ENCODE data around the gene DNAAF5. TPM values are rescaled to one million over a fixed set of nuclear protein-coding genes. Genes with fewer than 3 reads are reported as not detected.

Gene DNAAF5
- total and polyA plus RNA-seq, 9 of the 15 experiments (the other 6 are each of a cell fraction or from before 2014, with no cell fraction given) = 3.1 to 69.7 (median 19.1) TPM

- FAIRE-seq = no peak
- DNase-seq (ENCODE audit: extremely low read depth in 1 of 4, low spot score in 3 of 4) = no peak
- no TSS peak for BruUV-seq (replicated peaks)
- intact Hi-C loops (cut with micrococcal nuclease) (no loop called here), in situ Hi-C loops (cut with MboI) (no loop called here)
- Histone ChIP-seq H3K79me2 (ENCODE audit: control insufficient read depth, insufficient read depth, low read length) (no peaks in the 10 kb centered on the region), H3K36me3 (ENCODE audit: control insufficient read depth, insufficient read depth, low read length) (peaks cover 16% of the 10 kb centered on the region; the same call in 2 of the 3 replicates), H3K9ac (ENCODE audit: insufficient read depth in 1 of 2, low read depth in 2 of 2, low read length in 2 of 2) (no peak overlapping the region), H3K9me3 (replicated peaks; ENCODE audit: control insufficient read depth, insufficient read depth, low read depth, low read length) (peaks cover 2% of the 10 kb centered on the region; the same call in 1 of the 2 replicates), H3K9me1 (ENCODE audit: control insufficient read depth, insufficient read depth, low read length) (no peaks in the 10 kb centered on the region), H3K4me2 (ENCODE audit: insufficient read depth, low read length) (no peak overlapping the region), H3K4me3 (no peak overlapping the region), H3K27ac (ENCODE audit: extremely low read depth, low read depth, low read length) (no peak overlapping the region), H4K20me1 (replicated peaks; ENCODE audit: control insufficient read depth, insufficient read depth, low read length) (no peaks in the 10 kb centered on the region), H2AFZ (ENCODE audit: low read depth, low read length) (no peak overlapping the region), H3K4me1 (replicated peaks in 1 of 2; ENCODE audit: control insufficient read depth in 2 of 2, insufficient read depth in 2 of 2, low read length in 2 of 2) (peaks cover 0 to 9% of the 10 kb centered on the region in 2 experiments; a peak in 1 of 5 replicates), H3K27me3 (ENCODE audit: control insufficient read depth in 2 of 2, insufficient read depth in 2 of 2, low read length in 2 of 2) (no peaks in the 10 kb centered on the region)
- no peak for ATAC-seq
- ChIA-PET CTCF (ENCODE audit: low intra/inter-chr PET ratio) (no interaction called here), POLR2A (no interaction called here)
- 100% methylated on average over 1 of the region's 9 CpGs for WGBS (ENCODE audit: insufficient coverage, low coverage, missing lambda C conversion rate)
- TF ChIP-seq LCOR (CRISPR knock-in tag; IDR thresholded peaks at IDR 0.05) (no peak), REST (IDR thresholded peaks at IDR 0.05; ENCODE audit: borderline replicate concordance) (no peak), REST (CRISPR knock-in tag; IDR thresholded peaks at IDR 0.05; ENCODE audit: low read depth) (no peak), HIVEP1 (CRISPR knock-in tag; IDR thresholded peaks at IDR 0.05) (no peak), KAT8 (IDR thresholded peaks at IDR 0.05; ENCODE audit: low read depth) (no peak), SRSF1 (IDR thresholded peaks at IDR 0.05; ENCODE audit: low read depth, low read length) (no peak), DPF2 (IDR thresholded peaks at IDR 0.05) (no peak), ZNF561 (CRISPR knock-in tag; conservative IDR thresholded peaks at IDR 0.05) (no peak), E2F3 (CRISPR knock-in tag; IDR thresholded peaks at IDR 0.05) (no peak), ZNF253 (CRISPR knock-in tag; conservative IDR thresholded peaks at IDR 0.05) (no peak), PATZ1 (CRISPR knock-in tag; IDR thresholded peaks at IDR 0.05; ENCODE audit: borderline replicate concordance) (no peak), ZNF79 (CRISPR knock-in tag; IDR thresholded peaks at IDR 0.05; ENCODE audit: low read depth) (no peak), ARNT (IDR thresholded peaks at IDR 0.05) (no peak), POLR2AphosphoS2 (IDR thresholded peaks at IDR 0.05; ENCODE audit: low read length) (no peak), XRCC3 (IDR thresholded peaks at IDR 0.05) (no peak), HEY1 (CRISPR knock-in tag; IDR thresholded peaks at IDR 0.05; ENCODE audit: borderline replicate concordance) (no peak), PPARD (CRISPR knock-in tag; IDR thresholded peaks at IDR 0.05) (no peak)
Measured at GRCh38 chr7:713139-713457, 13.4 kb upstream of the DNAAF5 start.

Data from K562 (cell line).